GM10847 (cell line): ENCODE results near the gene LRMDA.

Source experiments
- POLR2A ChIP-seq: IDR thresholded peaks from 2 replicates; pipeline ENCODE4 v1.6.1; 2011; ENCODE audit not compliant: insufficient read length; ENCODE audit errors: extremely low read depth

The LRMDA gene

GRCh38 chr10:75959209-75959608, 527.8 kb downstream of the LRMDA start:
- TF ChIP-seq POLR2A: no peak

- TF ChIP-seq POLR2A: no peak
These were observed 528.5 kb downstream of the LRMDA start for GRCh38 chr10:75959912-75960311.

- no peak for TF ChIP-seq POLR2A
These were observed 531.1 kb downstream of the LRMDA start for GRCh38 chr10:75962395-75963061.

GRCh38 chr10:75967491-75967890, 536.1 kb downstream of the LRMDA start:
- no peak for TF ChIP-seq POLR2A

GRCh38 chr10:75969031-75969430, 537.6 kb downstream of the LRMDA start:
- TF ChIP-seq POLR2A: no peak

- TF ChIP-seq POLR2A: no peak
These were observed 540.2 kb downstream of the LRMDA start for GRCh38 chr10:75971402-75972211.

- TF ChIP-seq POLR2A: no peak
These were observed 541.3 kb downstream of the LRMDA start for GRCh38 chr10:75972491-75973276.

GRCh38 chr10:75974080-75974479, 542.7 kb downstream of the LRMDA start:
- TF ChIP-seq POLR2A: no peak

GRCh38 chr10:75976681-75977080, 545.3 kb downstream of the LRMDA start:
- no peak for TF ChIP-seq POLR2A

GRCh38 chr10:75977139-75977538, 545.7 kb downstream of the LRMDA start:
- TF ChIP-seq POLR2A: no peak

- no peak for TF ChIP-seq POLR2A
These were observed 546.8 kb downstream of the LRMDA start for GRCh38 chr10:75978213-75978612.

GRCh38 chr10:75980419-75981002, 549.1 kb downstream of the LRMDA start:
- TF ChIP-seq POLR2A: no peak

- no peak for TF ChIP-seq POLR2A
These were observed 551.4 kb downstream of the LRMDA start for GRCh38 chr10:75982611-75983369.

GRCh38 chr10:75984067-75984466, 552.6 kb downstream of the LRMDA start:
- no peak for TF ChIP-seq POLR2A

GRCh38 chr10:75987616-75988015, 556.2 kb downstream of the LRMDA start:
- TF ChIP-seq POLR2A: no peak

- TF ChIP-seq POLR2A: no peak
These were observed 563.1 kb downstream of the LRMDA start for GRCh38 chr10:75994357-75995040.
